K562 (cell line): ENCODE results near the gene SLC35G1. TPM values are rescaled to one million over a fixed set of nuclear protein-coding genes. Genes with fewer than 3 reads are reported as not detected.

Source experiments
- PCBP1 ChIP-seq: fragments of 200-400 bp; formaldehyde crosslinking; IDR thresholded peaks from 2 replicates; pipeline ENCODE4 v1.6.1; 2018; ENCODE audit warnings: mild to moderate bottlenecking, low read depth, low read length; ENCODE audit not compliant: poor library complexity, severe bottlenecking
- ZBTB40 ChIP-seq, 2 experiments: fragments of 450-650 bp in 1 of 2; sonication (generic) in 1 of 2; formaldehyde crosslinking in 1 of 2; IDR thresholded peaks; 2 replicates each; pipeline versions ENCODE4 v1.7.1 to v1.9.0; 2016 to 2022; ENCODE audit warnings: inconsistent platforms in 1 of 2, mild to moderate bottlenecking in 1 of 2, missing genetic modification reagents in 1 of 2
- polyA plus RNA-seq, 8 experiments: library from polyadenylated mRNA; depleted of rRNA in 4 of 8; stranded (reverse) in 5 of 8; unstranded in 3 of 8; fragments of >200 nt; fragmentation: Nextera tagmentation in 2 of 8; fragmentation: Illumina TruSeq in 1 of 8; extraction: Ambion mirVana in 2 of 8; extraction: Trizol in 1 of 8; gene quantifications; 2 replicates each; pipeline versions ENCODE4 v1.2.1 to v1.2.3, GENCODE V29; 2011 to 2014; ENCODE audit warnings: inconsistent platforms in 1 of 8, missing spikeins in 1 of 8
- total RNA-seq, 7 experiments: library from RNA; depleted of rRNA in 6 of 7; stranded (reverse); fragments of >200 nt in 6 of 7; fragmentation: Illumina TruSeq in 2 of 7; extraction: Trizol in 2 of 7; gene quantifications; 2 replicates each; pipeline versions ENCODE4 v1.2.1 to v1.2.3, GENCODE V29; 2011 to 2021; ENCODE audit warnings: low replicate concordance in 1 of 7

SLC35G1 gene
- total and polyA plus RNA-seq, 9 of the 15 experiments (the other 6 are each of a cell fraction or from before 2014, with no cell fraction given), result 0.76 to 8.5 (median 4.9) TPM

GRCh38 chr10:93849593-93849992 lies 44.2 kb upstream of the SLC35G1 start (continued):
- TF ChIP-seq ZBTB40 (IDR thresholded peaks at IDR 0.05), result no peak
- no peak for TF ChIP-seq ZBTB40 (CRISPR knock-in tag; IDR thresholded peaks at IDR 0.05)
- TF ChIP-seq PCBP1, result no peak
